ENCODE results near the gene MNAT1.

Gene MNAT1

DNA sequence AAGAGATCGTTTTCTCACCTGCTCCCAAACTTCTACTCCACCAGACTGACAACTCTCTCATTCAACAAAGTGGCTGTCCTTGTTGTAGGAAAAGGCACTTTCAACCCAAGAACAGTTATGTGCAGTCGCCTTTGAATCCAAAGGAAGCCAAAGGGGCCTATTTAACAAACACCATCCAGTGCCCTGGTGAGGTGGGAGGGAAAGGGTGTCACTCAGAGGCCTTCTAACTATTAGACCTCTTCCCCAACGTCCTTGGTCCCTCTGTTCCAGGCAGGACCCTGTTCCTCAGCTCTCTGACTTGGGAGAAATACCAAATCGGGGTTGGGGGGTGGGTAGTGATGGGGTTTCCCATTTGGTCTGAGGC lies 13.6 kb upstream of the MNAT1 start (continued):
- TF ChIP-seq ZNF549 (tag by site-specific recombination; IDR thresholded peaks at IDR 0.05): no peak
- TF ChIP-seq TRIM28 (IDR thresholded peaks at IDR 0.05; ENCODE audit: borderline replicate concordance, low read length): no peak
- TF ChIP-seq, protein P1, sequence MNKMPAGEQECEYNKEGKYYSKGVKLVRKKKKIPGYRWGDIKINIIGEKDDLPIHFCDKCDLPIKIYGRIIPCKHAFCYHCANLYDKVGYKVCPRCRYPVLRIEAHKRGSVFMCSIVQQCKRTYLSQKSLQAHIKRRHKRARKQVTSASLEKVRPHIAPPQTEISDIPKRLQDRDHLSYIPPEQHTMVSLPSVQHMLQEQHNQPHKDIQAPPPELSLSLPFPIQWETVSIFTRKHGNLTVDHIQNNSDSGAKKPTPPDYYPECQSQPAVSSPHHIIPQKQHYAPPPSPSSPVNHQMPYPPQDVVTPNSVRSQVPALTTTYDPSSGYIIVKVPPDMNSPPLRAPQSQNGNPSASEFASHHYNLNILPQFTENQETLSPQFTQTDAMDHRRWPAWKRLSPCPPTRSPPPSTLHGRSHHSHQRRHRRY (tag by site-specific recombination; IDR thresholded peaks at IDR 0.05): no peak
- TF ChIP-seq ZNF791 (tag by site-specific recombination; IDR thresholded peaks at IDR 0.05): no peak
- TF ChIP-seq ZNF132 (tag by site-specific recombination; IDR thresholded peaks at IDR 0.05; ENCODE audit: borderline replicate concordance): no peak
- TF ChIP-seq ZNF658 (tag by site-specific recombination; IDR thresholded peaks at IDR 0.05): no peak
- no peak for TF ChIP-seq ZNF354C (tag by site-specific recombination; IDR thresholded peaks at IDR 0.05; ENCODE audit: borderline replicate concordance, low read depth)
- TF ChIP-seq ZNF747 (tag by site-specific recombination; IDR thresholded peaks at IDR 0.05): no peak

DNA sequence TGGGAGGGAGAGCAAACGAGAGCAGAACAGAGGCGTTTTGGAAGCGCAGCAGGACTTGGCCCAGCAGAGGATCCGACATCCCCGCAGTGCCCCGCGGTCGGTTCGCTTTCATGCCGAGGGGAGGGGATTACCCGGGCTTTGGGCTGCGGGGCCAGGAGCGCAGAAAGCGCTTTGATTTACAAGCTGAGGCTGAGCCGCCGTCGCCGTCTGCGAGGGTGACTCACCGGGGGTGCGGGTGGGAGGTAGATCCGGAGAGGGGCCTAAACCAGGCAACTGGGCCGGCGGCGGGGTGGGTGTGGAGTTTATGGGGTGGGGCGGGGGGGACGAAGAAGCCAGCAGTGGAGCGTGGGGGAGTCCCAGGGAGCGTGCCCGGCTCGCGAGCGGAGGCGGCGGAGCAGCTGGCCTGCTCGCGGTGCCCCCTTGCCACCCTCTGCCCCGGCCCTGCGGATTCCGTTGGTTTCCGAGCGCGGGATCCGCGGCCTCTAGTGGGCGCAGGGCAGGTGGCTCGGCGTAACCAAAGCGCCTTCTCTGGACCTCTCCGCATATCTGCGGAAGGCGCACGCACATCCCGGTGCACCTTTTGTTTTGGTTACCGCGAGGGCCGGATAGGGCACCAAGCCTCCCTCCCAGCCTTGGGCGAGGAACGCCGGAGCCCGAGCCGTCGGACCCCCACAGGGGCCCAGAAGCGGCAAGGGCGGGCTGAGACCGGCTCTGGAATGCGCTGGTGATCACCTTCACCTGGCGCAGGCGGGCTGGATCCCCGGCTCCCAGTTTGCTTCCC lies 13.0 kb upstream of the MNAT1 start:
- Histone ChIP-seq H3K4me3 (ENCODE audit: low read depth, low read length) (peak overlapping the region; percentile 96), H3K36me3 (ENCODE audit: control insufficient read depth in 2 of 2, insufficient read depth in 1 of 2, low read length in 2 of 2) (peaks cover 16 to 34% of the 10 kb centered on the region in 2 experiments), H3K9me3 (ENCODE audit: control insufficient read depth, insufficient read depth, low read depth, low read length) (no peaks in the 10 kb centered on the region), H3K4me1 (ENCODE audit: control insufficient read depth, insufficient read depth, low read length) (peaks cover 12% of the 10 kb centered on the region), H3K27ac (ENCODE audit: extremely low read depth, low read depth, low read length) (peak overlapping the region; percentile 99)
- ChIA-PET CTCF (interaction anchor here (0.6 to 1.2 kb wide), 7 partner anchors 9 to 82 kb away, joined by 3 to 5 read pairs (median 3); partner anchors contain the start of gene MNAT1), POLR2A (interaction anchor here (0.6 to 4.4 kb wide), 6 partner anchors 72 to 600 kb away, joined by 4 to 62 read pairs (median 8); partner anchors contain the start of genes PRKCH, SIX1, SLC38A6 and TRMT5)
- TF ChIP-seq ZNF501 (tag by site-specific recombination; IDR thresholded peaks at IDR 0.05) (0 out of 2 replicates have a peak, but pooled peaks have one; percentile 33), ZBTB17 (tag by site-specific recombination; IDR thresholded peaks at IDR 0.05) (peak; percentile 37; the same call in 1 of the 2 replicates), ZNF416 (tag by site-specific recombination; IDR thresholded peaks at IDR 0.05) (no peak), ZNF223 (tag by site-specific recombination; IDR thresholded peaks at IDR 0.05) (no peak), ZBTB8A (tag by site-specific recombination; IDR thresholded peaks at IDR 0.05) (peak; percentile 75), ZBTB20 (tag by site-specific recombination; IDR thresholded peaks at IDR 0.05) (peak; percentile 51), ZNF664 (tag by site-specific recombination; IDR thresholded peaks at IDR 0.05) (no peak), GLI2 (tag by site-specific recombination; IDR thresholded peaks at IDR 0.05; ENCODE audit: borderline replicate concordance, low read depth) (no peak), KLF8 (tag by site-specific recombination; IDR thresholded peaks at IDR 0.05) (0 out of 2 replicates have a peak, but pooled peaks have one; percentile 30), ZNF174 (tag by site-specific recombination; IDR thresholded peaks at IDR 0.05) (no peak), ZNF473 (tag by site-specific recombination; IDR thresholded peaks at IDR 0.05) (no peak), GLIS2 (tag by site-specific recombination; IDR thresholded peaks at IDR 0.05) (peak; percentile 60), EGR2 (tag by site-specific recombination; IDR thresholded peaks at IDR 0.05; ENCODE audit: low read depth) (peak; percentile 85), ZNF426 (tag by site-specific recombination; IDR thresholded peaks at IDR 0.05) (no peak), ZNF610 (tag by site-specific recombination; IDR thresholded peaks at IDR 0.05; ENCODE audit: borderline replicate concordance) (no peak)
- TF ChIP-seq, protein P2, sequence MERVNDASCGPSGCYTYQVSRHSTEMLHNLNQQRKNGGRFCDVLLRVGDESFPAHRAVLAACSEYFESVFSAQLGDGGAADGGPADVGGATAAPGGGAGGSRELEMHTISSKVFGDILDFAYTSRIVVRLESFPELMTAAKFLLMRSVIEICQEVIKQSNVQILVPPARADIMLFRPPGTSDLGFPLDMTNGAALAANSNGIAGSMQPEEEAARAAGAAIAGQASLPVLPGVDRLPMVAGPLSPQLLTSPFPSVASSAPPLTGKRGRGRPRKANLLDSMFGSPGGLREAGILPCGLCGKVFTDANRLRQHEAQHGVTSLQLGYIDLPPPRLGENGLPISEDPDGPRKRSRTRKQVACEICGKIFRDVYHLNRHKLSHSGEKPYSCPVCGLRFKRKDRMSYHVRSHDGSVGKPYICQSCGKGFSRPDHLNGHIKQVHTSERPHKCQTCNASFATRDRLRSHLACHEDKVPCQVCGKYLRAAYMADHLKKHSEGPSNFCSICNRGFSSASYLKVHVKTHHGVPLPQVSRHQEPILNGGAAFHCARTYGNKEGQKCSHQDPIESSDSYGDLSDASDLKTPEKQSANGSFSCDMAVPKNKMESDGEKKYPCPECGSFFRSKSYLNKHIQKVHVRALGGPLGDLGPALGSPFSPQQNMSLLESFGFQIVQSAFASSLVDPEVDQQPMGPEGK (tag by site-specific recombination; IDR thresholded peaks at IDR 0.05): peak; percentile 77; the same call in 1 of the 2 replicates
- TF ChIP-seq, protein P3, sequence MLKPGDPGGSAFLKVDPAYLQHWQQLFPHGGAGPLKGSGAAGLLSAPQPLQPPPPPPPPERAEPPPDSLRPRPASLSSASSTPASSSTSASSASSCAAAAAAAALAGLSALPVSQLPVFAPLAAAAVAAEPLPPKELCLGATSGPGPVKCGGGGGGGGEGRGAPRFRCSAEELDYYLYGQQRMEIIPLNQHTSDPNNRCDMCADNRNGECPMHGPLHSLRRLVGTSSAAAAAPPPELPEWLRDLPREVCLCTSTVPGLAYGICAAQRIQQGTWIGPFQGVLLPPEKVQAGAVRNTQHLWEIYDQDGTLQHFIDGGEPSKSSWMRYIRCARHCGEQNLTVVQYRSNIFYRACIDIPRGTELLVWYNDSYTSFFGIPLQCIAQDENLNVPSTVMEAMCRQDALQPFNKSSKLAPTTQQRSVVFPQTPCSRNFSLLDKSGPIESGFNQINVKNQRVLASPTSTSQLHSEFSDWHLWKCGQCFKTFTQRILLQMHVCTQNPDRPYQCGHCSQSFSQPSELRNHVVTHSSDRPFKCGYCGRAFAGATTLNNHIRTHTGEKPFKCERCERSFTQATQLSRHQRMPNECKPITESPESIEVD (tag by site-specific recombination; IDR thresholded peaks at IDR 0.05): no peak
- TF ChIP-seq, protein P4, sequence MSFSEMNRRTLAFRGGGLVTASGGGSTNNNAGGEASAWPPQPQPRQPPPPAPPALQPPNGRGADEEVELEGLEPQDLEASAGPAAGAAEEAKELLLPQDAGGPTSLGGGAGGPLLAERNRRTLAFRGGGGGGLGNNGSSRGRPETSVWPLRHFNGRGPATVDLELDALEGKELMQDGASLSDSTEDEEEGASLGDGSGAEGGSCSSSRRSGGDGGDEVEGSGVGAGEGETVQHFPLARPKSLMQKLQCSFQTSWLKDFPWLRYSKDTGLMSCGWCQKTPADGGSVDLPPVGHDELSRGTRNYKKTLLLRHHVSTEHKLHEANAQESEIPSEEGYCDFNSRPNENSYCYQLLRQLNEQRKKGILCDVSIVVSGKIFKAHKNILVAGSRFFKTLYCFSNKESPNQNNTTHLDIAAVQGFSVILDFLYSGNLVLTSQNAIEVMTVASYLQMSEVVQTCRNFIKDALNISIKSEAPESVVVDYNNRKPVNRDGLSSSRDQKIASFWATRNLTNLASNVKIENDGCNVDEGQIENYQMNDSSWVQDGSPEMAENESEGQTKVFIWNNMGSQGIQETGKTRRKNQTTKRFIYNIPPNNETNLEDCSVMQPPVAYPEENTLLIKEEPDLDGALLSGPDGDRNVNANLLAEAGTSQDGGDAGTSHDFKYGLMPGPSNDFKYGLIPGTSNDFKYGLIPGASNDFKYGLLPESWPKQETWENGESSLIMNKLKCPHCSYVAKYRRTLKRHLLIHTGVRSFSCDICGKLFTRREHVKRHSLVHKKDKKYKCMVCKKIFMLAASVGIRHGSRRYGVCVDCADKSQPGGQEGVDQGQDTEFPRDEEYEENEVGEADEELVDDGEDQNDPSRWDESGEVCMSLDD (tag by site-specific recombination; IDR thresholded peaks at IDR 0.05): no peak

Measured in HEK293 (cell line).